Neural progenitor cell (in vitro differentiated cells): ENCODE results near the gene METTL16.

Source experiments
- EZH2phosphoT487 ChIP-seq: fragments of 200-600 bp; sonication (generic); IDR thresholded peaks from 2 replicates; pipeline ENCODE4 v1.6.1; 2017; ENCODE audit warnings: antibody characterized with exemption
- TF ChIP-seq, protein P1 (sequence below): fragments of 200-600 bp; sonication (generic); IDR thresholded peaks from 2 replicates; pipeline ENCODE4 v1.5.1; 2017; ENCODE audit warnings: antibody characterized with exemption, mild to moderate bottlenecking

- TF ChIP-seq, protein P1, sequence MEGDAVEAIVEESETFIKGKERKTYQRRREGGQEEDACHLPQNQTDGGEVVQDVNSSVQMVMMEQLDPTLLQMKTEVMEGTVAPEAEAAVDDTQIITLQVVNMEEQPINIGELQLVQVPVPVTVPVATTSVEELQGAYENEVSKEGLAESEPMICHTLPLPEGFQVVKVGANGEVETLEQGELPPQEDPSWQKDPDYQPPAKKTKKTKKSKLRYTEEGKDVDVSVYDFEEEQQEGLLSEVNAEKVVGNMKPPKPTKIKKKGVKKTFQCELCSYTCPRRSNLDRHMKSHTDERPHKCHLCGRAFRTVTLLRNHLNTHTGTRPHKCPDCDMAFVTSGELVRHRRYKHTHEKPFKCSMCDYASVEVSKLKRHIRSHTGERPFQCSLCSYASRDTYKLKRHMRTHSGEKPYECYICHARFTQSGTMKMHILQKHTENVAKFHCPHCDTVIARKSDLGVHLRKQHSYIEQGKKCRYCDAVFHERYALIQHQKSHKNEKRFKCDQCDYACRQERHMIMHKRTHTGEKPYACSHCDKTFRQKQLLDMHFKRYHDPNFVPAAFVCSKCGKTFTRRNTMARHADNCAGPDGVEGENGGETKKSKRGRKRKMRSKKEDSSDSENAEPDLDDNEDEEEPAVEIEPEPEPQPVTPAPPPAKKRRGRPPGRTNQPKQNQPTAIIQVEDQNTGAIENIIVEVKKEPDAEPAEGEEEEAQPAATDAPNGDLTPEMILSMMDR = peak; percentile 27
- TF ChIP-seq EZH2phosphoT487 = no peak
These were observed 29.9 kb downstream of the METTL16 start for GRCh38 chr17:2481760-2482159.
